ENCODE data around the gene ANKS3. TPM values are rescaled to one million over a fixed set of nuclear protein-coding genes. Genes with fewer than 3 reads are reported as not detected.

Gene ANKS3
- total and polyA plus RNA-seq, 2 of the 8 experiments (the other 6 are each of a cell fraction or from before 2014, with no cell fraction given), result 15.5 to 23.9 TPM

DNA sequence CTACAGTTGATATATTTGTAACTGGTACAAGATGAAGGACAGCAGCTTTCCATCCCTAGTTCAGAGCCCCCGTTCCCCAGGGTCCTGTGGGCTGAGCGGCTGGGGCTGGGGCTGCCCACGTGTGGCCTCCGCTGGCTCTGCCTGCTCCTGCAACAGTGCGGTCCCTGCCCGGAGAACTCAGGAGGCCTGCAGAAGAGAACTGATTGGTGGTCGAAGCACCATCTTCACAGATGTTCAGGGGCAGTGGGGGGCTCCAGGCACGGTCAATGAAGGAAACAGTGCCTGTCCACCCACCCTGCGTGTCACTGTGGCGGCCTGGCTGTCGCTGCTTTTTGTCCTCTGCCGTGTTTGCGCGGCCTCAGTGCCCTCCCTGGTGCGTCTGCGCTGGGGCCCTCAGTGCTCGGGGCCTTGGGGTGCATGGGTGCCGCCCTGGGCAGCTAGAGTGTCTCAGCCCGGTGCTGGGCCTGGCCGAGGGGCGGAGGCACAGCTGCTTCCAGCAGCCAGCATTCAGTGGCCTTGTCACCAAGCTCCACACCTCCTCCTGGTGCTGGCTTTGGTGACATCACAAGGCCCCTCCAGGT is 44.9 kb downstream of the ANKS3 start (continued):
- TF ChIP-seq NANOG (IDR thresholded peaks at IDR 0.05; ENCODE audit: insufficient read depth, low read depth, low read length, poor library complexity, severe bottlenecking) (no peak), SRF (IDR thresholded peaks at IDR 0.05; ENCODE audit: low read depth, low read length) (no peak)

All from H1 (cell line).